GM19328 (cell line): ENCODE results near the gene ARID5B.
"Not testable (repeated sequence)": the region's sequence is repeated elsewhere in the genome, so short reads cannot be mapped to it uniquely, and the experiment has no call there.

Source experiments
- ATAC-seq: cut with Tn5 transposase; IDR thresholded peaks from one replicate; pipeline ENCODE4 v1.9.1; 2021; ENCODE audit warnings: mild to moderate bottlenecking, moderate library complexity; ENCODE audit not compliant: unreplicated experiment

ARID5B gene

GRCh38 chr10:61900829-61901792 lies at the start of gene ARID5B:
TSS of gene ARID5B (plus strand) at chr10:61901699. CDS start at chr10:61901710, 11 bp downstream.
- ATAC-seq, result no peak

- ATAC-seq, result no peak
These were observed 49.2 kb upstream of the ARID5B start for GRCh38 chr10:61852261-61852660.

GRCh38 chr10:61855771-61856170 lies 45.7 kb upstream of the ARID5B start:
- no peak for ATAC-seq

- ATAC-seq, result no peak
These were observed 43.8 kb upstream of the ARID5B start for GRCh38 chr10:61857746-61858145.

GRCh38 chr10:61859786-61860185 lies 41.7 kb upstream of the ARID5B start:
- ATAC-seq, result no peak

GRCh38 chr10:61860964-61861758 lies 40.3 kb upstream of the ARID5B start:
- no peak for ATAC-seq

GRCh38 chr10:61863981-61864380 lies 37.5 kb upstream of the ARID5B start:
- ATAC-seq, result no peak

- no peak for ATAC-seq
These were observed 34.7 kb upstream of the ARID5B start for GRCh38 chr10:61866700-61867368.

- ATAC-seq, result not testable (repeated sequence)
These were observed 34.1 kb upstream of the ARID5B start for GRCh38 chr10:61867374-61867773.

GRCh38 chr10:61867817-61868216 lies 33.7 kb upstream of the ARID5B start:
- not testable (repeated sequence) for ATAC-seq

- no peak for ATAC-seq
These were observed 32.3 kb upstream of the ARID5B start for GRCh38 chr10:61869041-61869675.

GRCh38 chr10:61869774-61870525 lies 31.5 kb upstream of the ARID5B start:
- ATAC-seq, result no peak

GRCh38 chr10:61870526-61870895 lies 31.0 kb upstream of the ARID5B start:
- no peak for ATAC-seq

- no peak for ATAC-seq
These were observed 30.0 kb upstream of the ARID5B start for GRCh38 chr10:61871487-61871886.

- no peak for ATAC-seq
These were observed 23.4 kb upstream of the ARID5B start for GRCh38 chr10:61877887-61878739.

- no peak for ATAC-seq
These were observed 22.8 kb upstream of the ARID5B start for GRCh38 chr10:61878740-61879068.

- ATAC-seq, result no peak
These were observed 18.7 kb upstream of the ARID5B start for GRCh38 chr10:61882621-61883370.

- ATAC-seq, result no peak
These were observed 18.0 kb upstream of the ARID5B start for GRCh38 chr10:61883371-61884025.
